NCI-H2171 treated with DMSO at 0.1 percent for 48 hours (cell line): Measurements from ENCODE around the gene CD36.
A peak's percentile ranks its signal among the peaks of the same experiment; 100 is the strongest.

Experiments
- DNase-seq: peaks from one replicate; lab custom pipeline; 2025; lab: John Stamatoyannopoulos, UW

The CD36 gene

GRCh38 chr7:80624763-80625162, 13.7 kb upstream of the CD36 start:
- no peak for DNase-seq

- DNase-seq: no peak
These were observed 9.4 kb upstream of the CD36 start for GRCh38 chr7:80629023-80629422.

- peak; percentile 47 for DNase-seq
These were observed 7.6 kb upstream of the CD36 start for GRCh38 chr7:80630608-80631405.

- DNase-seq: no peak
These were observed 7.0 kb upstream of the CD36 start for GRCh38 chr7:80631421-80631820.

- DNase-seq: no peak
These were observed 6.3 kb upstream of the CD36 start for GRCh38 chr7:80632139-80632538.

- DNase-seq: no peak
These were observed 5.6 kb upstream of the CD36 start for GRCh38 chr7:80632819-80633218.

- peak; percentile 63 for DNase-seq
These were observed 3.9 kb upstream of the CD36 start for GRCh38 chr7:80634505-80634904.

- no peak for DNase-seq
These were observed 2.9 kb upstream of the CD36 start for GRCh38 chr7:80635533-80635932.

- no peak for DNase-seq
These were observed 2.4 kb upstream of the CD36 start for GRCh38 chr7:80635998-80636397.

GRCh38 chr7:80636709-80637108, 1.7 kb upstream of the CD36 start:
- DNase-seq: peak; percentile 23

GRCh38 chr7:80637454-80637853, 988 bp upstream of the CD36 start:
- DNase-seq: no peak

- DNase-seq: no peak
These were observed 569 bp downstream of the CD36 start for GRCh38 chr7:80639011-80639410.

GRCh38 chr7:80640846-80641245, 2.4 kb downstream of the CD36 start:
- no peak for DNase-seq

- peak; percentile 83 for DNase-seq
These were observed 3.1 kb downstream of the CD36 start for GRCh38 chr7:80641548-80641947.

GRCh38 chr7:80642871-80643270, 4.4 kb downstream of the CD36 start:
- no peak for DNase-seq

GRCh38 chr7:80643336-80643915, 5.0 kb downstream of the CD36 start:
- DNase-seq: no peak

- DNase-seq: no peak
These were observed 5.6 kb downstream of the CD36 start for GRCh38 chr7:80644054-80644453.

- no peak for DNase-seq
These were observed 7.8 kb downstream of the CD36 start for GRCh38 chr7:80646083-80646865.

- DNase-seq: no peak
These were observed 9.0 kb downstream of the CD36 start for GRCh38 chr7:80647436-80647835.

GRCh38 chr7:80648031-80648600, 9.7 kb downstream of the CD36 start:
- no peak for DNase-seq

- no peak for DNase-seq
These were observed 10.6 kb downstream of the CD36 start for GRCh38 chr7:80649011-80649410.

- no peak for DNase-seq
These were observed 11.6 kb downstream of the CD36 start for GRCh38 chr7:80650030-80650429.

GRCh38 chr7:80651471-80651870, 13.0 kb downstream of the CD36 start:
- DNase-seq: no peak
